Measurements from ENCODE around the gene MTHFD1L. TPM values are rescaled to one million over a fixed set of nuclear protein-coding genes. Genes with fewer than 3 reads are reported as not detected.
A peak's percentile ranks its signal among the peaks of the same experiment; 100 is the strongest.

MTHFD1L gene
- total RNA-seq, 1 experiment from 2014 or later = 47.8 TPM

- BruUV-seq (replicated peaks) = no TSS peak
Observed at GRCh38 chr6:150877928-150878327, 12.4 kb downstream of the MTHFD1L start.

GRCh38 chr6:150878347-150879213 is 13.1 kb downstream of the MTHFD1L start:
- CTCF ChIA-PET = interaction anchor here (0.7 to 2.2 kb wide), 6 partner anchors 13 to 63 kb away, joined by 3 to 10 read pairs (median 4); partner anchors contain the start of gene MTHFD1L
- BruUV-seq (replicated peaks) = no TSS peak

More at GRCh38 chr6:150877928-150878327, 12.4 kb downstream of the MTHFD1L start:
- Mint-ChIP-seq H3K27ac (ENCODE audit: unreplicated experiment) (peak overlapping the region; percentile 33), H3K9me3 (ENCODE audit: low read depth, unreplicated experiment) (no peaks in the 10 kb centered on the region), H3K4me1 (ENCODE audit: low read depth, unreplicated experiment) (peaks cover 23% of the 10 kb centered on the region), H3K27me3 (ENCODE audit: unreplicated experiment) (no peaks in the 10 kb centered on the region), H3K36me3 (ENCODE audit: insufficient read depth, unreplicated experiment) (peaks cover 29% of the 10 kb centered on the region), H3K4me3 (ENCODE audit: low read depth, unreplicated experiment) (peak overlapping the region; percentile 7)
- DNase-seq = peak; percentile 53
- CTCF ChIA-PET = interaction anchor here (0.7 to 2.2 kb wide), 5 partner anchors 12 to 63 kb away, joined by 3 to 10 read pairs (median 5); partner anchors contain the start of gene MTHFD1L
- no peak for TF ChIP-seq CTCF (IDR thresholded peaks at IDR 0.05; ENCODE audit: unreplicated experiment)
- intact Hi-C loops (cut with micrococcal nuclease; ENCODE audit: unreplicated experiment) = loop anchor here (5.0 kb wide), 3 partner anchors 41 to 466 kb away; no protein-coding TSS in a partner anchor

GRCh38 chr6:150880336-150880735 is 14.8 kb downstream of the MTHFD1L start:
- CTCF ChIA-PET = no interaction called here
- no TSS peak for BruUV-seq (replicated peaks)

More at GRCh38 chr6:150878347-150879213, 13.1 kb downstream of the MTHFD1L start:
- intact Hi-C loops (cut with micrococcal nuclease; ENCODE audit: unreplicated experiment) = loop anchor here (5.0 kb wide), 3 partner anchors 41 to 466 kb away; no protein-coding TSS in a partner anchor
- peaks cover 23% of the 10 kb centered on the region for H3K4me1 Mint-ChIP-seq (ENCODE audit: low read depth, unreplicated experiment)
- DNase-seq = no peak
- no peaks in the 10 kb centered on the region for H3K27me3 Mint-ChIP-seq (ENCODE audit: unreplicated experiment)
- peaks cover 27% of the 10 kb centered on the region for H3K36me3 Mint-ChIP-seq (ENCODE audit: insufficient read depth, unreplicated experiment)
- no peak for TF ChIP-seq CTCF (IDR thresholded peaks at IDR 0.05; ENCODE audit: unreplicated experiment)
- peak overlapping the region; percentile 33 for H3K27ac Mint-ChIP-seq (ENCODE audit: unreplicated experiment)
- H3K4me3 Mint-ChIP-seq (ENCODE audit: low read depth, unreplicated experiment) = no peak overlapping the region
- H3K9me3 Mint-ChIP-seq (ENCODE audit: low read depth, unreplicated experiment) = no peaks in the 10 kb centered on the region

More at GRCh38 chr6:150880336-150880735, 14.8 kb downstream of the MTHFD1L start:
- TF ChIP-seq CTCF (IDR thresholded peaks at IDR 0.05; ENCODE audit: unreplicated experiment) = no peak
- no peak for DNase-seq
- peaks cover 20% of the 10 kb centered on the region for H3K4me1 Mint-ChIP-seq (ENCODE audit: low read depth, unreplicated experiment)
- intact Hi-C loops (cut with micrococcal nuclease; ENCODE audit: unreplicated experiment) = no loop called here
- no peaks in the 10 kb centered on the region for H3K9me3 Mint-ChIP-seq (ENCODE audit: low read depth, unreplicated experiment)
- H3K36me3 Mint-ChIP-seq (ENCODE audit: insufficient read depth, unreplicated experiment) = peaks cover 27% of the 10 kb centered on the region
- no peaks in the 10 kb centered on the region for H3K27me3 Mint-ChIP-seq (ENCODE audit: unreplicated experiment)
- H3K27ac Mint-ChIP-seq (ENCODE audit: unreplicated experiment) = no peak overlapping the region
- H3K4me3 Mint-ChIP-seq (ENCODE audit: low read depth, unreplicated experiment) = no peak overlapping the region

Data from Calu3 (cell line).